ENCODE data around the gene U2SURP. TPM values are rescaled to one million over a fixed set of nuclear protein-coding genes. Genes with fewer than 3 reads are reported as not detected.
"Not testable (repeated sequence)": the region's sequence is repeated elsewhere in the genome, so short reads cannot be mapped to it uniquely, and the experiment has no call there.

U2SURP gene
- polyA plus RNA-seq, 1 donor, result 201 TPM

DNA sequence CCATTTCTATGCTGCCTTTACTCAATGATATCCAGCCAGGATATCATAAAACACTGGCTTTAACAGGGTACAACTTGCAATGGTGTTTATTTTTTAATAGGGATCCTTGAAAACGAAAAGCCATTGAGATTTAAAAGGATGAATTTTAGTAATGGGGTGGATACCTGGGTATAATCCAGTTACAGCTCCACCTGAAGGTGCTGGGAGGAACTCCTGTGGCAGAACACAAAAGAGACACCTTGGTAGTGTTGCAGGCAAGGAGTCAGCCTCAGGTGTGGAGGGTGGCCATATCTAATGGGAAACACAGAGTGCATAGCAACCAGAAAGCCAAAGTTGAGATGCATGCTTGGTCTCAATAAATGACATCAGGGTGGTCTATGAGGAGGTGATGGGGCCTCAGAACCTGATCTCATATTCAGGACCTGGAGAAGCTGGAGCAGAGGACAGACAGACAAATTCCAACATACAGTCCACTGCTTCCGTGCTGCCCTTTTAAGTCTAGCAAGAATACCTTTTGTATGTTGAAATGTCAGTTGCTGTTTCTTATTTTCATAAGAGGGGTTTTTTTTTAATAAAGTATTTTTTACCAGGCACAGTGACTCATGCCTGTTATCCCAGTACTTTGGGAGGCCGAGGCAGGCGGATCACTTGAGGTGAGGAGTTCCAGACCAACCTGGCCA lies 25.9 kb upstream of the U2SURP start:
- DNase-seq, result no peak

- DNase-seq, result no peak
Observed at GRCh38 chr3:142976621-142977398, 24.6 kb upstream of the U2SURP start.

- no peak for DNase-seq
Observed at GRCh38 chr3:142977399-142977728, 24.0 kb upstream of the U2SURP start.

GRCh38 chr3:142981108-142981507 lies 20.3 kb upstream of the U2SURP start:
- no peak for DNase-seq

- DNase-seq, result no peak
Observed at GRCh38 chr3:142982038-142982773, 19.2 kb upstream of the U2SURP start.

GRCh38 chr3:142983318-142983717 lies 18.1 kb upstream of the U2SURP start:
- no peak for DNase-seq

DNA sequence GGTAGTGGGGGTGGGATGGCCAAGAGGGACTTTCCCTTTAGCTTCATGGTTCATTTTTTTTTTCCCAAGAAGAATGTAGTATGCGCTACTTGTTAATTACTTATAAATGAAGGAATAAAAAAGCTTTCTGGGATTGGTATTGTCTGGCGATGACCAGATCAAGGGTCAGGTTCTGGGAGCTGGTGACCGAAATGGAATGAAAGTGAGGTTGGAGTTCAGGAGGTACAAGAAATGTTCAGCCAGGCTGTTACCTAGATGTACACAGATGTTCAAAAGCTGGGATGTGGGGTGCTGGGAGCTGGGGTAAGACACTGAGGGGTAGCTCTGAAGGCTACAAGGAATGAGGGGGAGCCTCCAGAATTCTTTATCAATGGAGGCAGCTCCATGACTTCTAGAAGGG lies 17.1 kb upstream of the U2SURP start:
- no peak for DNase-seq

DNA sequence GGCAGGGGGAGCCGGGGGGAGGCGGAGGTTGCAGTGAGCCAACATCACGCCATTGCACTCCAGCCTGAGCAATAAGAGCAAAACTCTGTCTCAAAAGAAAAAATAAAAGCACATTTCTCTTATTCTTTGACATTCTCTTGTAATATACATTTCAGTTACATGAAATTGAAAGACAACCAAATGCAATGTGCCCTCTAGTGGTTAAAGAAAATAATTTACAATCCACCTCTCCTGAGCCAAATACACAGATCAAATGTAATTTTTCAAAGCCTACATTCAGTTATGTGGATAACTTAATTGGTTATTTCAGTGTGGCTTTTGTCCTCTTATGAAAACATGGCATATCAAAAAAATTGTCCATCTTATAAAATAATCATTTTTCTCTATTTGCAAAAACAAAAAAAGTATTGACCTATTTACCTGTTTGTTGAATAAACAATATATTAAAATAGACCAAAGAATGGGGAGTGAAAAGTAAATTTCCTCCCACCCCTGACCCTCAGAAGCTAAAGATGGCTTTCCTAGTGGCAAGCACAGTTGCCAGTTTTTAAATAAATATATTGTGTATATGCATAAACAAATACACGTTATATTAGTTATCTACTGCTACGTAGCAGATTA lies 14.2 kb upstream of the U2SURP start:
- no peak for DNase-seq

DNA sequence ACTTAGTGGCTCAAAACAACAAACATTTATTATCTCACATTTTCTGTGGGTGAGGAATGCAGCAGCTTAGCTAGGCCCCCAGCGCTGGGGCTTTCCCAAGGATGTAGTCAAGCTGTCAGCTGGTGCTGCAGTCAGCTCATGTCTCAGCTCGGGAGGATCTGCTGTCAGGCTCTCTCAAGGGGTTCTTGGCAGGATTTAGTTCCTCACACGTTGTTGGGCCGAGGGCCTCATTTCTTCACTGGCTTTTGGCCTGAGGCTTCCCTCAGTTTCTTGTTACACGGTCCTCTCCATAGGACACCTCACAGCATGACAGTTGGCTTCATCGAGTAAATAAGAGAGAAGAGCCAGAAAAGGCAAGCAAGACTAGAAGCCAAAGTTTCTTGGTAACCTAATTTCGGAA lies 13.7 kb upstream of the U2SURP start:
- DNase-seq, result no peak

GRCh38 chr3:142988221-142988620 lies 13.1 kb upstream of the U2SURP start:
- not testable (repeated sequence) for DNase-seq

- DNase-seq, result not testable (repeated sequence)
Observed at GRCh38 chr3:142988826-142989225, 12.5 kb upstream of the U2SURP start.

- DNase-seq, result no peak
Observed at GRCh38 chr3:142990721-142991120, 10.6 kb upstream of the U2SURP start.

DNA sequence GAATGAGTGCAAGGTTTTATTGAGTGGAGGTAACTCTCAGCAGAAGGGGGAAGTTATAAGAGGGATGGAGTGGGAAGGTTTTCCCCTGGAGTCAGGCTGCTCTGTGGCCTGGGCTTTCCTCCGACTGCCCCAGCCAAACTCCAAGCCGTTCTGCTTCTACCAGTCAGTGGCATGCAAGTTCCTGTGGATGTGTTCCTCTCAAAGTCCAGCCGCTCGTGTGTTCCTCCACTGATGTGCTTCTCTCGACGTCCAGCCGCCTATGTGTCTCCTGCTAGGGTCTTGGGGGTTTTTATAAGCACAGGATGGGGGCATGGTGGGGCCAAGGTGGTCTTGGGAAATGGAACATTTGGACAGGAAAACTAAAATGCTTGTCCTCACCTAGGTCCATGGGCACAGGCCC lies 9.0 kb upstream of the U2SURP start:
- DNase-seq, result no peak

GRCh38 chr3:142993958-142994442 lies 7.4 kb upstream of the U2SURP start:
- DNase-seq, result peak; percentile 70

DNA sequence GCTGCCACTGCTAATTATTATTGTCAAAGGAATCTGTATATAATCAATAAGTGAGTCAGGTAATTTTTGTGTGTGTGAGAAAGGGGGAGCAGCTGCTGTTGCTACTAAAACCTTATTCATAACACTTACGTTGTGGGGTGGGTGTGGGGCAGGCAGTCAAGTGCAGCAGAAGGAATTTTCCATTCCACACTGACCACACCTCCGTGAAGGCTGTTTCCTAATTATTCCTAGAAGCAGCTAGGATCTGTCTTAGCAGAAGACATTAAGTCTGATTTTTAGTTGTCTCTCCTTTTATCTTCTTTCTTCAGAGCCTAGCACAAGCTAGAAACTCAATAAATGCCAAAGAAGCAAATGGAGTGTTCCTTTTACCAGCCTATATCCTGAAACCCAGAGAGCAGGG lies 4.0 kb upstream of the U2SURP start:
- no peak for DNase-seq

DNA sequence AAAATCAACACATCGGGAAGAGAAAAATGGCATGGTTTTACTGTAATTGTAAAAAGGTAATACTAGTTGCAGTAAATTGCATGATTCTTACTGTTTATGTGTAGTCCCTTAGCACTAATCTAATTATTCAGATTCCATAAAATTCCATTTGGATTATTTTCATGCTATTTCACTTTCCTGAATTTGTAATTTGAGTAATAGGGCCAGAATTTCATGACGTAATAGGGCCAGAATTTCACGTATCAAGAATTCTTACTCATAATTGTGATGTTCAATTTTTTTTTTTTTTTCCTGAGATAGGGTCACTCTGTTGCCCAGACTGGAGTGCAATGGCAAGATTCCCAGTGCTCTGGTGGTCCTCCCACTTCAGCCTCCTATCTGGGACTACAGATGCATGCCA lies 2.9 kb upstream of the U2SURP start:
- no peak for DNase-seq

DNA sequence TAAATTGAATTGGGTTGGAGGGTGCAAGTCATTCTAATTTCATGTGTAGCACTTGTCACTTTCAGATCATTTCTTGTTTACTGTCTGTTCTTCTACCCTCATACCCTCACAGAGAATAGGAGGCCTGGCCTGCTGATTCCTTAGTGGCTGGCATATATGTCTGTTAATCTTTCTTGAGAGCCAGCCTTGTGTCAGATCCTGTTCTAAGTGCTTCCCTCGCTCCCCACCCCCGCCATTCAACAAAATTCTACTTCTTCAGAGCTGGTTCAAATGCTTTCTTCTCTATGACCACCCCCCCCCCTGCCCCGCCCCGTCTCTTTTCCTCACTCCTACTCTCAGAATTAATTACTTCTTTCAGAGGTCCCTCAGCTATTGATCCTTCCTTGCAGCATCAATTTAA lies 1.5 kb upstream of the U2SURP start:
- no peak for DNase-seq

DNA sequence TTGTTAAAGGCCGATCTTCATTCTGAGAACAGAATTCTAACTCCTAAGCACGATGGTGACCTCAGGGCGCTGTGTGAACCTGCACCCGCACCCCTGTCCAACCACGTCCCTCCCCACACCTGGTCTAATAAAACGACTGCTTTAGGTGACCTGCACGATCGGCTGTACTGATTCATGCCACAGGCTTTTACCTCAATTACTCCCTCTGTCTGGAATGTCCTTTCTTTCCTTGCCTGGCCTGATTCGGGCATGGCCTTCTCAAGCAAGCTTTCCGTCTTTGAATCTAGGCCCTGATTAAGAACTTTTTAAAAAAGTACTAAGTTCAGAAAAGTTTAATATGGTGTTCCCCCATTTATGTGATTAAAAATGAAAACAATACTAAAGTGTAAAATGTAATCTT lies 842 bp upstream of the U2SURP start:
- DNase-seq, result no peak

DNA sequence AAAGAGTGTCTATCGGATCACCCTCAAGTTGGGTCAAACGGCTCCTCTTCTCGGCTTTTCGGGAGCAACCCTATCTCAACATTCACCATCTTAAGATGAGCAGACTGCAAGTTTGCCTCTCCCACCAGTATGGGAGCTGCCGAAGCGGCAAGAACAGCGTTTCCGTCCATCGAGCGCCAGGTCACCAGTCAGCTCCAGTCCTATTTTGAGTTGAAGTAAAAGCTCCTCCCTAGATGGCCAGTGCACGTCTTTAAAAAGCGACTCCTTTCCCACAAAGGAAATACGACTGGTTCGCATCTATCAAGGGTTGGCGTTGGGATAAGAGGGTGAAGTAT lies 369 bp upstream of the U2SURP start:
- DNase-seq, result no peak

- no peak for DNase-seq
Observed at GRCh38 chr3:143002083-143002712, 828 bp downstream of the U2SURP start.

- no peak for DNase-seq
Observed at GRCh38 chr3:143002727-143003126, 1.4 kb downstream of the U2SURP start.

DNA sequence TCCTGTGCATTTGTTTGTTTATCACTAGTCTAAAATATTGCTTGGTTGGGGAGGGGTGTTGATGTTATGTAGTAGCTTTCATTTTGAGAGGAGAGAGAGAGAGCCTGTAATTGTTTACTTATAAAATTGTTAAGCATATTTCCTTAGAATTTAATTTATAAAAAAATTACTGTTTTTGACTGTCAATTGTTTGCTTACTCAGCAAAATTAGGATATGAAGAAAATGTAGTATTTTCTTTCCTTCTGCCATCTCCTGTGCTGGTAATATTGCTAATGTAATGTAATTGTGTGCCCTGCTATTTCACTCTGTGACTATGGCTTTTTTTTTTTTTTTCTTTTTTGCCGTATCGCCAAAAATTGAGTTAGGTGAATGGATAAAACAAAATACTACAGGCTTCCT lies 3.5 kb downstream of the U2SURP start:
- no peak for DNase-seq

All from left kidney (tissue), 2 donors.